ENCODE results near the gene SREBF2.
"Not testable (repeated sequence)": the region's sequence is repeated elsewhere in the genome, so short reads cannot be mapped to it uniquely, and the experiment has no call there.

SREBF2 gene

DNA sequence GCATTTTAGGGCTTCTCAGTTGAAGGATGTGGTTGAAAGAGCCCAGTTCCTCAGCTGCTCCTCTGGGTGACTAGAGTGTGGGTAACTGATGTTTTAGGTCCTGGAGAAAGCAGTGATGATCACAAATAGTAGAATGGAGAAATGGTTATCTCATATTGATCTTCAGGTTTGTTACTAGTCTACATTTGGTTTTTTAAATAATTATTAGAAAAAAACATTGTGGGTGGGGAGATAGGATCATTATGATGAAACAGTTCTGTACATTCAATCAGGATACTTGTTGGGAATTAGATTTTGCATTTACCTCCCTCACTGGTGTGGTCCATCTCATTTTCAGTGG is 24.9 kb downstream of the SREBF2 start:
- CTCF ChIA-PET: no interaction called here
- POLR2A ChIA-PET (ENCODE audit: low non-redundant PET): no interaction called here
- TF ChIP-seq, protein P1, sequence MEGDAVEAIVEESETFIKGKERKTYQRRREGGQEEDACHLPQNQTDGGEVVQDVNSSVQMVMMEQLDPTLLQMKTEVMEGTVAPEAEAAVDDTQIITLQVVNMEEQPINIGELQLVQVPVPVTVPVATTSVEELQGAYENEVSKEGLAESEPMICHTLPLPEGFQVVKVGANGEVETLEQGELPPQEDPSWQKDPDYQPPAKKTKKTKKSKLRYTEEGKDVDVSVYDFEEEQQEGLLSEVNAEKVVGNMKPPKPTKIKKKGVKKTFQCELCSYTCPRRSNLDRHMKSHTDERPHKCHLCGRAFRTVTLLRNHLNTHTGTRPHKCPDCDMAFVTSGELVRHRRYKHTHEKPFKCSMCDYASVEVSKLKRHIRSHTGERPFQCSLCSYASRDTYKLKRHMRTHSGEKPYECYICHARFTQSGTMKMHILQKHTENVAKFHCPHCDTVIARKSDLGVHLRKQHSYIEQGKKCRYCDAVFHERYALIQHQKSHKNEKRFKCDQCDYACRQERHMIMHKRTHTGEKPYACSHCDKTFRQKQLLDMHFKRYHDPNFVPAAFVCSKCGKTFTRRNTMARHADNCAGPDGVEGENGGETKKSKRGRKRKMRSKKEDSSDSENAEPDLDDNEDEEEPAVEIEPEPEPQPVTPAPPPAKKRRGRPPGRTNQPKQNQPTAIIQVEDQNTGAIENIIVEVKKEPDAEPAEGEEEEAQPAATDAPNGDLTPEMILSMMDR (conservative IDR thresholded peaks at IDR 0.05; ENCODE audit: low read depth): no peak; the same call in 1 of the 2 replicates
- DNase-seq (ENCODE audit: low spot score): no peak
- H3K27ac ChIP-seq: no peak overlapping the region; the same call in 1 of the 2 replicates

DNA sequence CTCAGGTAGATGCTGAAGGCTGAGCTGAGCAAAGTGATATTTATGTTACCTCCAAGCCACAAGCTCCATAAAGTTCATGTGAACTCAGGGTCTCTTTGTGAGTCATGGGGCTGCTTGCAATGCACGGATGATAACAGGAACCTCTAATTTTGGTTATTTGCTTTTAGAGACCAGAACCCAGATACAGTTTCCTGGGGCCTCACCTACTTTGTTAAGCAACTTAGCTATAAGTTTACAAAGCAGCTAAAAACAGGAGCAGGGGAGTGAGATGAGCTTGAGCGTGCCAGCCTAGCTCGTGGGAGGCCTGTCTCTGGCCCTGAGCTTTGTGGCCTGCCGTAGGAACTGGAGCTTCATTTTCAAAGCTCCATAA is 29.2 kb downstream of the SREBF2 start:
- TF ChIP-seq, protein P1 (conservative IDR thresholded peaks at IDR 0.05; ENCODE audit: low read depth): no peak
- ChIA-PET POLR2A (ENCODE audit: low non-redundant PET) (no interaction called here), CTCF (interaction anchor here (0.7 kb wide), 1 partner anchor 41 kb away, joined by 4 read pairs; no protein-coding TSS in a partner anchor)
- DNase-seq (ENCODE audit: low spot score): no peak
- peak overlapping the region; percentile 60 for H3K27ac ChIP-seq

DNA sequence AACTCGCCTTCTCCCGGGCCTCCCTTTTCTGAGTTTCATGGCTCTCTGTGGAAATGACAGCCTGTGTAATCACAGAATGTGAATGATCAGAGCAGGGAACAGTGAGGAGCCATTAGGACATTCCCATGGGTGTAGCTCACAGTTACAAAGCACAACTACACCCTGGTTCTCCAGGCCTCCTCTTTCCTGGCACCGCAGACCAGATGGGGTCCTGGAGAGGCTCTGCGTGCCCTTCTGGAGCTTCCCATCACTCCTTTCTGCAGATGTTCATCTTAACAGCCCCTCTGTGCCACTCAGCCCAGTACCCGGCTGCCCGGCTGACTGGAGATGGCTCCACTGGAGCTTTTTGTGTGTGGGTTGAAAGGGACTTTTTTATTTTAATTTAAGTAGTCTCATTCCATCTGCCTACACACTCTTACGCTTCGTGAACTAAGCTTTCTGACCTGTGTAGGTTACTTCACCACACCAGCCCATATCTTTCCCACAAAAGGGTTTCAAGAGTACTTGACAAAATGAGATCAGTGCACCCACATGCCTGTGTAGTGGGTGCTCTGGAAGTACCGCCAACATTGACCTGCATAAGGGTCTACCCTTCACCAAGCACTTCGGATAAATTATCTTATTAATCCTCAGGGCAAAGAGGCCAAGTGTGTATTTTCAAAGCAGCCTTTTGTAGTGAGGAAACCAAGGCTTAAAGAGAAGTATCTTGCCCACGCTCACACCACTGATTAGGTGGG is 29.8 kb downstream of the SREBF2 start:
- TF ChIP-seq, protein P1 (conservative IDR thresholded peaks at IDR 0.05; ENCODE audit: low read depth): no peak
- ChIA-PET POLR2A (ENCODE audit: low non-redundant PET) (no interaction called here), CTCF (interaction anchor here (0.7 kb wide), 1 partner anchor 41 kb away, joined by 4 read pairs; no protein-coding TSS in a partner anchor)
- peak overlapping the region; percentile 60 for H3K27ac ChIP-seq
- DNase-seq (ENCODE audit: low spot score): no peak

DNA sequence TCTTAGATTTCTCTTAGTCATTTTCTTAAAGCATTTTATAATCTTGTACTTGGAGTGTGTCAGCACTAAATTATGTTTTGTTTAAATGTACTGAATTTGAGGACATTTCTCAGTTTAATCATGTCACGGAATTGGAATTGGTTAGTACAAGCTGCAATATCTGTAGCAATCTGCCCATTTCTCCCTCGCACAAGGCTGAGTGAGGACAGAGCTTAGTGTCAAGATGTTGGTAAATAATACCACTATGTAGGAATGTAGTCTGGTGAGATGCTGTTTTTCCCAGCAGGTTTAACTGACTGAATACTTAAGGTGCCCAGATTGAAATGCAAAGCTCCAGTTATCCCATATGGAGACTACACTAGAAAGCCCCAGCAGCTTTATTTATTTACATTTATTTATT is 30.6 kb downstream of the SREBF2 start:
- ChIA-PET CTCF (no interaction called here), POLR2A (ENCODE audit: low non-redundant PET) (no interaction called here)
- no peak overlapping the region for H3K27ac ChIP-seq

DNA sequence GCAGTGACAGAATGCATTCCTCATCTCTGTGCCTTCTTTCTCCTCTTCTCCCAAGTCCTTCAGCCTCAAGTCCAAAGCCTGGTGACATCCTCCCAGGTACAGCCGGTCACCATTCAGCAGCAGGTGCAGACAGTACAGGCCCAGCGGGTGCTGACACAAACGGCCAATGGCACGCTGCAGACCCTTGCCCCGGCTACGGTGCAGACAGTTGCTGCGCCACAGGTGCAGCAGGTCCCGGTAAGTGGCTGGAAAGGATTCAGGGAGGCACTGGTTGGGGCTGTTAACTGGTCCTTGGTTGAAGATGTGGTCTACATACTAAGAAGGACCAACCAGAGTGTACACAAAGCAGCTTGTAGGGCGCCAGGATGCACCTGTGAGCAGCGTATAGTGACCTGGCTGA is 35.7 kb downstream of the SREBF2 start:
- H3K27ac ChIP-seq: no peak overlapping the region
- TF ChIP-seq, protein P1 (conservative IDR thresholded peaks at IDR 0.05; ENCODE audit: low read depth): no peak
- POLR2A ChIA-PET (ENCODE audit: low non-redundant PET): no interaction called here
- no peak for DNase-seq (ENCODE audit: low spot score)
- CTCF ChIA-PET: no interaction called here

More for the DNA sequence above, 30.6 kb downstream of the SREBF2 start:
- TF ChIP-seq, protein P1 (conservative IDR thresholded peaks at IDR 0.05; ENCODE audit: low read depth): no peak
- no peak for DNase-seq (ENCODE audit: low spot score)

DNA sequence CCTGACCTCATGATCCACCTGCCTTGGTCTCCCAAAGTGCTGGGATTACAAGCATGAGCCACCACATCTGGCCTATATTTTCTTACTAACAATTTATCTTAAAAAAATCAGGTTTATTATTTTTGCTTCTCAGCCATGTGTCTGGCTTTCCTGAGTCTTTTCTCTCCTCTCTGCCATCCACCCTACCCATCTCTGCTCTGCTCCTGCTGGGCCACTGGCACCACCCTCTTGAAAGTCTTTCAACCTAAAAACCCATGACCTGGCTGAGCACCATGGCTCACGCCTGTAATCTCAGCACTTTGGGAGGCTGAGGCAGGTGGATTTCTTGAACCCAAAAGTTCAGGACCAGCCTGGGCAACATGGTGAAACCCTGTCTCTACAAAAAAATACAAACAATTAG is 37.2 kb downstream of the SREBF2 start:
- CTCF ChIA-PET; H3K27ac ChIP-seq; DNase-seq (ENCODE audit: low spot score): not testable (repeated sequence)
- POLR2A ChIA-PET (ENCODE audit: low non-redundant PET): interaction anchor here (0.6 kb wide), 1 partner anchor 76 kb away, joined by 3 read pairs; no protein-coding TSS in a partner anchor

DNA sequence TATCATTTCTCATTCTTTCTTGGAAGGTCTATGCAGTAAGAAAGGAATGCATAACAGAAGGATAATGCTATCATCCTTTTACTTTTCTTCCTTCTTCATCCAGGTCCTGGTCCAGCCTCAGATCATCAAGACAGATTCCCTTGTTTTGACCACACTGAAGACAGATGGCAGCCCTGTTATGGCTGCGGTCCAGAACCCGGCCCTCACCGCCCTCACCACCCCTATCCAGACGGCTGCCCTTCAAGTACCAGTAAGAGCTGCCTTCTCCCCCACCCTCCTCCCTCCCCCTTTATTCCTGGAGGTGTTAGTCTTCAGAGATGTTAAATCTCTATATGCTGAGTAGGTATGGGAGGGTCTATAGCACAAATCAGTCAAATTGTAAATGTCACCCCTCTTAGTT is 37.9 kb downstream of the SREBF2 start:
- ChIA-PET POLR2A (ENCODE audit: low non-redundant PET) (interaction anchor here (0.6 kb wide), 1 partner anchor 196 kb away, joined by 6 read pairs; no protein-coding TSS in a partner anchor), CTCF (no interaction called here)

More for the DNA sequence above, 37.9 kb downstream of the SREBF2 start:
- no peak for DNase-seq (ENCODE audit: low spot score)
- TF ChIP-seq, protein P1 (conservative IDR thresholded peaks at IDR 0.05; ENCODE audit: low read depth): no peak
- H3K27ac ChIP-seq: no peak overlapping the region

Measured in RWPE1 (cell line).